Caco-2 (cell line): ENCODE data around the gene RNF187. TPM values are rescaled to one million over a fixed set of nuclear protein-coding genes. Genes with fewer than 3 reads are reported as not detected.

Experiments used
- Bru-seq: library from RNA; stranded (reverse); fragments of 400-500 nt; gene quantifications from one replicate; lab custom pipeline; 2021; lab: Mats Ljungman, UMichigan
- BruChase-seq, 2 experiments: library from RNA; stranded (reverse); fragments of 400-500 nt; gene quantifications; one replicate each; lab custom pipeline; 2021; lab: Mats Ljungman, UMichigan
- BruUV-seq: library from RNA; stranded (reverse); fragments of 400-500 nt; replicated peaks from 2 replicates; lab custom pipeline; 2021; lab: Mats Ljungman, UMichigan
- CTCF ChIA-PET: fragments of 300-600 bp; sonication (Branson Sonifier 250); formaldehyde crosslinking; loops from one replicate; lab custom pipeline; 2022; ENCODE audit warnings: antibody characterized with exemption; lab: Charles Lee
- POLR2A ChIA-PET: fragments of 300-600 bp; sonication (Branson Sonifier 250); formaldehyde crosslinking; loops from one replicate; lab custom pipeline; 2022; ENCODE audit warnings: antibody characterized with exemption; lab: Charles Lee
- DNase-seq, 2 experiments: peaks; one replicate each; pipeline versions ENCODE4 v3.0.0 to v3.0.0-alpha.2; 2020 to 2022
- H3K27me3 ChIP-seq: replicated peaks from 2 replicates; pipeline ENCODE4 v1.6.0; 2011; ENCODE audit warnings: low read length; ENCODE audit not compliant: control insufficient read depth, insufficient read depth
- H3K36me3 ChIP-seq: 2 replicates; pipeline ENCODE4 v1.5.1; 2011; ENCODE audit warnings: low read length; ENCODE audit not compliant: control insufficient read depth, insufficient read depth
- H3K4me1 ChIP-seq: fragments of 250-450 bp; sonication (Bioruptor Pico); 2 replicates; pipeline ENCODE4 v1.5.1; 2020; ENCODE audit warnings: mild to moderate bottlenecking
- H3K4me3 ChIP-seq: 2 replicates; pipeline ENCODE4 v1.5.1; 2011; ENCODE audit warnings: low read depth, mild to moderate bottlenecking, control low read depth, low read length
- H3K9me3 ChIP-seq: fragments of 250-450 bp; sonication (Bioruptor Pico); 2 replicates; pipeline ENCODE4 v1.5.1; 2020; ENCODE audit warnings: mild to moderate bottlenecking, moderate library complexity
- H3K27ac Mint-ChIP-seq: one replicate; pipeline ENCODE4 v1.8.0; 2022; ENCODE audit warnings: mixed read lengths; ENCODE audit not compliant: unreplicated experiment
- H3K27me3 Mint-ChIP-seq: one replicate; pipeline ENCODE4 v1.8.0; 2022; ENCODE audit warnings: mixed read lengths; ENCODE audit not compliant: insufficient read depth, unreplicated experiment
- H3K36me3 Mint-ChIP-seq: one replicate; pipeline ENCODE4 v1.8.0; 2022; ENCODE audit warnings: mild to moderate bottlenecking, mixed read lengths; ENCODE audit not compliant: insufficient read depth, unreplicated experiment
- H3K4me1 Mint-ChIP-seq: one replicate; pipeline ENCODE4 v1.8.0; 2022; ENCODE audit warnings: low read depth, mixed read lengths; ENCODE audit not compliant: unreplicated experiment
- H3K4me3 Mint-ChIP-seq: one replicate; pipeline ENCODE4 v1.8.0; 2022; ENCODE audit warnings: mild to moderate bottlenecking, moderate library complexity, mixed read lengths; ENCODE audit not compliant: unreplicated experiment
- H3K9me3 Mint-ChIP-seq: one replicate; pipeline ENCODE4 v1.8.0; 2022; ENCODE audit warnings: mixed read lengths; ENCODE audit not compliant: unreplicated experiment
- CTCF ChIP-seq, 2 experiments: fragments of 200-600 bp in 1 of 2; IDR thresholded peaks; 1 replicate in 1 of 2; 2 replicates in 1 of 2; pipeline versions ENCODE4 v1.5.1 to v1.8.0; 2011 to 2022; ENCODE audit warnings: antibody characterized with exemption in 1 of 2, control low read depth in 1 of 2, inconsistent platforms in 1 of 2, low read depth in 1 of 2, low read length in 1 of 2, mild to moderate bottlenecking in 1 of 2, moderate library complexity in 1 of 2; ENCODE audit not compliant: insufficient read depth in 1 of 2, severe bottlenecking in 1 of 2, unreplicated experiment in 1 of 2
- intact Hi-C: fragments of 100-400 bp; cut with micrococcal nuclease; formaldehyde crosslinking; loops from one replicate; pipeline ENCODE4 v1.10.0; 2022; ENCODE audit not compliant: unreplicated experiment
- long read RNA-seq: library from polyadenylated mRNA; stranded (forward); transcript quantifications from one replicate; pipeline ENCODE4 v2.0.0, GENCODE V29; 2022
- total RNA-seq: library from RNA; stranded (reverse); gene quantifications from 2 replicates; pipeline ENCODE4 v1.2.3, GENCODE V29; 2022

The RNF187 gene
- total RNA-seq: 128 and 164 TPM in 2 replicates
- percentile 79 among the genes with signal in this experiment for Bru-seq, nascent RNA
- percentile 82 among the genes with signal in this experiment for BruChase-seq, experiment 1, labeled RNA remaining after a 2-hour chase
- BruChase-seq, experiment 2, labeled RNA remaining after a 6-hour chase: percentile 93 among the genes with signal in this experiment
- long read RNA-seq, transcript RNF187-201 (4 exons, 3,017 nt): major isoform, 296 of 347 reads
- long read RNA-seq, partial matches to known transcripts: 40 of 347 reads
- long read RNA-seq, other reads (novel, unspliced or antisense): 11 of 347 reads

- ChIA-PET POLR2A (interaction anchor here (0.6 to 1.5 kb wide), 2 partner anchors 30 to 321 kb away, joined by 4 to 6 read pairs; a partner anchor contains a TSS), CTCF (no interaction called here)
- intact Hi-C loops: loop anchor here (1.0 kb wide), 1 partner anchor 30 kb away; a partner anchor contains a TSS
- Histone ChIP-seq H3K36me3 (peaks cover 4% of the 10 kb centered on the region; the same call in 1 of the 2 replicates), H3K9me3 (no peaks in the 10 kb centered on the region), H3K4me3 (peak within 1 kb of the TSS; percentile 82), H3K27me3 (no peaks in the 10 kb centered on the region), H3K4me1 (peaks cover 5% of the 10 kb centered on the region; the same call in 1 of the 2 replicates)
- Mint-ChIP-seq H3K27ac (peak within 1 kb of the TSS; percentile 99), H3K27me3 (no peaks in the 10 kb centered on the region), H3K9me3 (no peaks in the 10 kb centered on the region), H3K36me3 (peaks cover 17% of the 10 kb centered on the region), H3K4me3 (peak within 1 kb of the TSS; percentile 92), H3K4me1 (peaks cover 12% of the 10 kb centered on the region)
- DNase-seq: peak in 1 of 2 experiments; percentile 47
- no TSS peak for BruUV-seq
- no peak for TF ChIP-seq CTCF (IDR thresholded peaks at IDR 0.05; ENCODE audit: insufficient read depth in 1 of 2, low read depth in 1 of 2, low read length in 1 of 2, severe bottlenecking in 1 of 2, unreplicated experiment in 1 of 2)
Measured at GRCh38 chr1:228487336-228488124, at the start of gene RNF187. TSS of gene RNF187 (plus strand) at chr1:228487382.

GRCh38 chr1:228437424-228437962 is 49.7 kb upstream of the RNF187 start:
- ChIA-PET POLR2A (interaction anchor here (0.6 kb wide), 1 partner anchor 533 kb away, joined by 3 read pairs; no protein-coding TSS in a partner anchor), CTCF (no interaction called here)
- BruUV-seq: no TSS peak
- Mint-ChIP-seq H3K27me3 (no peaks in the 10 kb centered on the region), H3K9me3 (no peaks in the 10 kb centered on the region), H3K4me1 (peaks cover 24% of the 10 kb centered on the region), H3K27ac (no peak overlapping the region), H3K4me3 (no peak overlapping the region), H3K36me3 (peaks cover 13% of the 10 kb centered on the region)
- intact Hi-C loops: no loop called here
- DNase-seq: no peak
- H3K9me3 ChIP-seq: no peaks in the 10 kb centered on the region
- no peak overlapping the region for H3K4me3 ChIP-seq
- TF ChIP-seq CTCF (IDR thresholded peaks at IDR 0.05; ENCODE audit: insufficient read depth in 1 of 2, low read depth in 1 of 2, low read length in 1 of 2, severe bottlenecking in 1 of 2, unreplicated experiment in 1 of 2): no peak
- H3K4me1 ChIP-seq: peaks cover 32% of the 10 kb centered on the region
- no peaks in the 10 kb centered on the region for H3K36me3 ChIP-seq
- no peaks in the 10 kb centered on the region for H3K27me3 ChIP-seq

- H3K27ac Mint-ChIP-seq: no peak overlapping the region
- H3K4me1 ChIP-seq: peaks cover 32% of the 10 kb centered on the region
- H3K27me3 Mint-ChIP-seq: no peaks in the 10 kb centered on the region
- no peaks in the 10 kb centered on the region for H3K36me3 ChIP-seq
- no peak overlapping the region for H3K4me3 Mint-ChIP-seq
- peaks cover 5% of the 10 kb centered on the region for H3K36me3 Mint-ChIP-seq
- DNase-seq: no peak
- no peaks in the 10 kb centered on the region for H3K27me3 ChIP-seq
- H3K4me1 Mint-ChIP-seq: peaks cover 19% of the 10 kb centered on the region
- H3K9me3 Mint-ChIP-seq: no peaks in the 10 kb centered on the region
- no TSS peak for BruUV-seq
- intact Hi-C loops: no loop called here
- no peaks in the 10 kb centered on the region for H3K9me3 ChIP-seq
- ChIA-PET CTCF (no interaction called here), POLR2A (no interaction called here)
- TF ChIP-seq CTCF (IDR thresholded peaks at IDR 0.05; ENCODE audit: insufficient read depth in 1 of 2, low read depth in 1 of 2, low read length in 1 of 2, severe bottlenecking in 1 of 2, unreplicated experiment in 1 of 2): no peak
- no peak overlapping the region for H3K4me3 ChIP-seq
Measured at GRCh38 chr1:228438266-228438665, 48.9 kb upstream of the RNF187 start.
